Osteoblast (primary cell): Measurements from ENCODE around the gene TSPYL6. TPM values are rescaled to one million over a fixed set of nuclear protein-coding genes. Genes with fewer than 3 reads are reported as not detected.

Source experiments
- DNase-seq: peaks from one replicate; pipeline ENCODE4 v3.0.0; 2011; ENCODE audit warnings: low spot score, mixed read lengths; ENCODE audit not compliant: insufficient read length; ENCODE audit errors: missing footprints
- H2AFZ ChIP-seq: 2 replicates; pipeline ENCODE4 v1.6.0; 2011; ENCODE audit warnings: mild to moderate bottlenecking, low read length
- H3K27ac ChIP-seq: 2 replicates; pipeline ENCODE4 v1.5.1; 2011; ENCODE audit warnings: mild to moderate bottlenecking, low read depth, low read length, moderate library complexity
- H3K27me3 ChIP-seq: 2 replicates; pipeline ENCODE4 v1.6.0; 2012; ENCODE audit warnings: mild to moderate bottlenecking, control low read depth, inconsistent platforms, low read length, moderate library complexity; ENCODE audit not compliant: insufficient read depth
- H3K36me3 ChIP-seq: 2 replicates; pipeline ENCODE4 v1.5.1; 2011; ENCODE audit warnings: mild to moderate bottlenecking, low read length, control low read depth, moderate library complexity; ENCODE audit not compliant: insufficient read depth
- H3K4me1 ChIP-seq: 2 replicates; pipeline ENCODE4 v1.5.1; 2011; ENCODE audit warnings: mild to moderate bottlenecking, low read length, control low read depth, moderate library complexity; ENCODE audit not compliant: insufficient read depth
- H3K4me2 ChIP-seq: 2 replicates; pipeline ENCODE4 v1.6.0; 2011; ENCODE audit warnings: mild to moderate bottlenecking, low read length; ENCODE audit not compliant: insufficient read depth
- H3K4me3 ChIP-seq: fragments of 200-600 bp; sonication (generic); 3 replicates; pipeline ENCODE4 v1.5.1; 2012; ENCODE audit warnings: mild to moderate bottlenecking, low read length, inconsistent platforms; ENCODE audit not compliant: insufficient read depth
- H3K79me2 ChIP-seq: 2 replicates; pipeline ENCODE4 v1.6.0; 2012; ENCODE audit warnings: mild to moderate bottlenecking, low read length, control low read depth, inconsistent platforms; ENCODE audit not compliant: insufficient read depth
- H3K9me3 ChIP-seq: 2 replicates; pipeline ENCODE4 v1.5.1; 2011; ENCODE audit warnings: low read depth, low read length, control low read depth
- H4K20me1 ChIP-seq: 2 replicates; pipeline ENCODE4 v1.6.0; 2012; ENCODE audit warnings: mild to moderate bottlenecking, low read length, control low read depth; ENCODE audit not compliant: insufficient read depth
- CTCF ChIP-seq: IDR thresholded peaks from 2 replicates; pipeline ENCODE4 v1.5.1; 2011; ENCODE audit warnings: mild to moderate bottlenecking, low read depth, low read length, moderate library complexity; ENCODE audit errors: extremely low read depth
- total RNA-seq: library from RNA; depleted of rRNA; stranded (reverse); fragments of >200 nt; gene quantifications from 2 replicates; pipeline ENCODE4 v1.2.3, GENCODE V29; 2012

Gene TSPYL6
- total RNA-seq, 1 donor = not detected

GRCh38 chr2:54284826-54285225 is 28.8 kb upstream of the TSPYL6 start:
- Histone ChIP-seq H3K79me2 (no peaks in the 10 kb centered on the region), H3K9me3 (no peaks in the 10 kb centered on the region), H2AFZ (no peak overlapping the region), H3K36me3 (no peaks in the 10 kb centered on the region), H3K4me1 (no peaks in the 10 kb centered on the region), H3K4me2 (no peak overlapping the region), H3K4me3 (no peak overlapping the region), H3K27me3 (no peaks in the 10 kb centered on the region), H4K20me1 (no peaks in the 10 kb centered on the region), H3K27ac (no peak overlapping the region)
- DNase-seq = no peak
- TF ChIP-seq CTCF = no peak

DNA sequence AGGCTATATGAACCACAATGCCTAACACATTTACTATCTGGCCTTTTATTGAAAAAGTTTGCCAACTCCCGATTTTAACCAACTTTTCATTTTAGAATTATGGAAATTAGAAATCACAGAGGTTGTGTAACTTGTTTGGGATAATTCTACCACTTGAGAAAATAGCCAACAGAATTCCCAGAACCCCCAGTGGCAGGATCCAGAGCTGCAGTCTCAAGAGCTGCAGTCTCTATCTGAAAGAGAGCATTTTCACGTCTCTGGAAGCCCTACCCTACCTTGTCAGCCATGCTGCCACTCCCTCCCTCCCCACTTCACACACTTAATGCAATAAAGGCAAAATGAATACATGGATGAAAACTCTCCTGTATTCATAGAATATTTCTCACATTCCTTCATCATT is 23.4 kb upstream of the TSPYL6 start:
- H3K27ac ChIP-seq = no peak overlapping the region
- no peaks in the 10 kb centered on the region for H3K9me3 ChIP-seq
- H3K4me2 ChIP-seq = no peak overlapping the region
- no peaks in the 10 kb centered on the region for H3K27me3 ChIP-seq
- no peak for DNase-seq
- H2AFZ ChIP-seq = no peak overlapping the region
- H3K79me2 ChIP-seq = no peaks in the 10 kb centered on the region
- no peaks in the 10 kb centered on the region for H3K4me1 ChIP-seq
- H3K4me3 ChIP-seq = no peak overlapping the region
- H3K36me3 ChIP-seq = no peaks in the 10 kb centered on the region
- H4K20me1 ChIP-seq = no peaks in the 10 kb centered on the region
- TF ChIP-seq CTCF = peak; percentile 42

DNA sequence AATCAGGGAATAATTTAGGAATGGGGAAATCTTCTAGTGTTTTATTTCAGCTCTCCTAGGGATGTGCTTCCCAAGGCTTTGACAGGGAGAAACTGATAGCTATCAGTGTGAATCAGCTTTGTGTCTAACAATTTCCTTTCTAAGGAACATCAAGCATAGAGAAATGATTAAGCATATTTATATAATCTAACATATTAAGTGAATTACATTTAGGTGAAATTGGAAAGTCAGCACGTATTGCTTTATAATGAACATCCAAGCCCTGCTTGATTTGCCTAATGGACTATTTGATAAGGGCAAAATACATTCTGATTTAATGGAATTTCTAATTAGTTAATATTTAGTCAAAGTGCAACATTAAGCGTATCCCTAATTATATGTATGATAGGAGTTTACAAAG is 19.5 kb upstream of the TSPYL6 start:
- Histone ChIP-seq H3K4me1 (no peaks in the 10 kb centered on the region), H2AFZ (no peak overlapping the region), H3K4me3 (no peak overlapping the region), H3K36me3 (no peaks in the 10 kb centered on the region), H3K79me2 (no peaks in the 10 kb centered on the region), H3K4me2 (no peak overlapping the region), H3K9me3 (no peaks in the 10 kb centered on the region), H3K27ac (no peak overlapping the region), H4K20me1 (no peaks in the 10 kb centered on the region), H3K27me3 (no peaks in the 10 kb centered on the region)
- DNase-seq = no peak
- no peak for TF ChIP-seq CTCF

- no peaks in the 10 kb centered on the region for H3K9me3 ChIP-seq
- no peaks in the 10 kb centered on the region for H3K79me2 ChIP-seq
- H3K27ac ChIP-seq = no peak overlapping the region
- DNase-seq = no peak
- no peaks in the 10 kb centered on the region for H3K36me3 ChIP-seq
- H3K4me2 ChIP-seq = peak overlapping the region; percentile 42
- no peak overlapping the region for H3K4me3 ChIP-seq
- H2AFZ ChIP-seq = no peak overlapping the region
- H3K27me3 ChIP-seq = no peaks in the 10 kb centered on the region
- no peaks in the 10 kb centered on the region for H4K20me1 ChIP-seq
- H3K4me1 ChIP-seq = no peaks in the 10 kb centered on the region
- no peak for TF ChIP-seq CTCF
These were observed 18.8 kb upstream of the TSPYL6 start for GRCh38 chr2:54274781-54275242.
